Neuronal stem cell (in vitro differentiated cells): Measurements from ENCODE around the gene CERS4.
"Not testable (repeated sequence)": the region's sequence is repeated elsewhere in the genome, so short reads cannot be mapped to it uniquely, and the experiment has no call there.

ENCODE experiments used
- DNase-seq: peaks from one replicate; pipeline ENCODE4 v3.0.0-alpha.2; 2013; ENCODE audit warnings: low spot score
- H2AFZ ChIP-seq: one replicate; pipeline ENCODE4 v1.6.1; 2013; ENCODE audit warnings: mild to moderate bottlenecking, low read length, inconsistent platforms
- H2AK5ac ChIP-seq: 2 replicates; pipeline ENCODE4 v1.6.1; 2013; ENCODE audit warnings: low read depth, mild to moderate bottlenecking, inconsistent platforms, low read length, moderate library complexity, mixed read lengths
- H2BK120ac ChIP-seq: 2 replicates; pipeline ENCODE4 v1.6.1; 2013; ENCODE audit warnings: low read depth, mild to moderate bottlenecking, inconsistent platforms, low read length, moderate library complexity, mixed read lengths
- H2BK12ac ChIP-seq: one replicate; pipeline ENCODE4 v1.6.1; 2013; ENCODE audit warnings: low read length, inconsistent platforms
- H2BK15ac ChIP-seq: 2 replicates; pipeline ENCODE4 v1.6.1; 2013; ENCODE audit warnings: mild to moderate bottlenecking, low read length, inconsistent platforms, mixed read lengths
- H2BK5ac ChIP-seq: one replicate; pipeline ENCODE4 v1.6.1; 2013; ENCODE audit warnings: inconsistent platforms, mild to moderate bottlenecking, low read length, moderate library complexity
- H3K14ac ChIP-seq: one replicate; pipeline ENCODE4 v1.6.1; 2013; ENCODE audit warnings: low read length, inconsistent platforms
- H3K18ac ChIP-seq: 2 replicates; pipeline ENCODE4 v1.6.1; 2013; ENCODE audit warnings: low read length, inconsistent platforms
- H3K23ac ChIP-seq: 2 replicates; pipeline ENCODE4 v1.6.1; 2013; ENCODE audit warnings: low read depth, mild to moderate bottlenecking, mixed read lengths, low read length, inconsistent platforms; ENCODE audit not compliant: poor library complexity
- H3K27ac ChIP-seq: replicated peaks from 3 replicates; pipeline ENCODE4 v1.5.1; 2013; ENCODE audit warnings: low read length, inconsistent platforms
- H3K27me3 ChIP-seq, 3 experiments: 2 replicates each; pipeline ENCODE4 v1.6.1; 2013; ENCODE audit warnings: low read length in 3 of 3, mild to moderate bottlenecking in 2 of 3, inconsistent platforms in 1 of 3, low read depth in 1 of 3, mixed read lengths in 1 of 3, moderate library complexity in 1 of 3; ENCODE audit not compliant: control insufficient read depth in 3 of 3, insufficient read depth in 3 of 3
- H3K36me3 ChIP-seq, 2 donors: replicated peaks in 1 of 2; 2 replicates each; pipeline ENCODE4 v1.6.1; 2013; ENCODE audit warnings: low read length in 2 of 2; ENCODE audit not compliant: control insufficient read depth in 2 of 2, insufficient read depth in 2 of 2
- H3K4ac ChIP-seq: 2 replicates; pipeline ENCODE4 v1.6.1; 2013; ENCODE audit warnings: inconsistent platforms, mild to moderate bottlenecking, low read length, moderate library complexity
- H3K4me1 ChIP-seq, 2 donors: 1 replicate in 1 of 2; 2 replicates in 1 of 2; pipeline ENCODE4 v1.6.1; 2013; ENCODE audit warnings: low read length in 2 of 2, low read depth in 1 of 2; ENCODE audit not compliant: control insufficient read depth in 2 of 2, insufficient read depth in 1 of 2
- H3K4me2 ChIP-seq: one replicate; pipeline ENCODE4 v1.6.1; 2013; ENCODE audit warnings: mild to moderate bottlenecking, low read length, inconsistent platforms; ENCODE audit not compliant: insufficient read depth, poor library complexity, severe bottlenecking
- H3K4me3 ChIP-seq, 2 donors: 2 replicates each; pipeline ENCODE4 v1.5.1; 2013; ENCODE audit warnings: low read length in 2 of 2, mild to moderate bottlenecking in 2 of 2, inconsistent platforms in 1 of 2, moderate library complexity in 1 of 2
- H3K79me1 ChIP-seq: one replicate; pipeline ENCODE4 v1.6.1; 2013; ENCODE audit warnings: low read depth, mild to moderate bottlenecking, inconsistent platforms, low read length, moderate library complexity
- H3K9ac ChIP-seq: one replicate; pipeline ENCODE4 v1.6.1; 2013; ENCODE audit warnings: mild to moderate bottlenecking, low read depth, low read length, inconsistent platforms; ENCODE audit not compliant: poor library complexity
- H3K9me3 ChIP-seq, 2 donors: replicated peaks in 1 of 2; 2 replicates each; pipeline versions ENCODE3 to v1.6.1; 2013; ENCODE audit warnings: low read length in 2 of 2, mild to moderate bottlenecking in 2 of 2, inconsistent platforms in 1 of 2, low read depth in 1 of 2, mixed read lengths in 1 of 2, moderate library complexity in 1 of 2; ENCODE audit not compliant: control insufficient read depth in 2 of 2, insufficient read depth in 1 of 2
- H4K8ac ChIP-seq: one replicate; pipeline ENCODE4 v1.6.1; 2013; ENCODE audit warnings: low read depth, mild to moderate bottlenecking, inconsistent platforms, low read length, moderate library complexity
- H4K91ac ChIP-seq: one replicate; pipeline ENCODE4 v1.6.1; 2013; ENCODE audit warnings: low read length, low read depth, mild to moderate bottlenecking, inconsistent platforms; ENCODE audit not compliant: poor library complexity
- WGBS, 2 donors: extraction: QIAGEN DNeasy Blood & Tissue Kit; methylation state at CpG; one replicate each; pipeline ENCODE4 v1.1.7; 2013; ENCODE audit warnings: missing lambda C conversion rate in 2 of 2, mixed read lengths in 1 of 2; ENCODE audit not compliant: insufficient read length in 2 of 2, insufficient replicate concordance in 1 of 2; ENCODE audit errors: extremely low coverage in 2 of 2; 5-methylcytosine and 5-hydroxymethylcytosine counted together

The CERS4 gene

GRCh38 chr19:8196271-8196927 lies 12.8 kb upstream of the CERS4 start:
- no peak for DNase-seq
- Histone ChIP-seq H3K9ac (peak overlapping the region; percentile 60), H2BK5ac (peak overlapping the region; percentile 75), H2BK12ac (peak overlapping the region; percentile 73), H3K27ac (peak overlapping the region; percentile 75), H3K36me3 (no peaks in the 10 kb centered on the region), H2BK120ac (no peak overlapping the region), H4K8ac (peak overlapping the region; percentile 82), H3K23ac (no peak overlapping the region), H3K4ac (no peak overlapping the region), H3K79me1 (no peaks in the 10 kb centered on the region), H2AK5ac (peak overlapping the region; percentile 70), H3K4me1 (peaks cover 8 to 11% of the 10 kb centered on the region in 2 donors), H3K4me2 (no peak overlapping the region), H3K14ac (peak overlapping the region; percentile 89), H3K9me3 (no peaks in the 10 kb centered on the region), H3K4me3 (no peak overlapping the region), H3K27me3 (no peaks in the 10 kb centered on the region), H2AFZ (peak overlapping the region; percentile 87), H4K91ac (no peak overlapping the region), H3K18ac (peak overlapping the region; percentile 89), H2BK15ac (peak overlapping the region; percentile 81)
- WGBS, 2 donors, result no CpG with 5 or more reads among the region's 10 CpGs

- not testable (repeated sequence) for H3K9ac ChIP-seq, H2BK5ac ChIP-seq, H3K4ac ChIP-seq, H2BK12ac ChIP-seq, H3K9me3 ChIP-seq, H3K79me1 ChIP-seq, H3K18ac ChIP-seq, H4K8ac ChIP-seq, DNase-seq, H3K23ac ChIP-seq, H4K91ac ChIP-seq, H3K36me3 ChIP-seq, H3K27me3 ChIP-seq, H2BK15ac ChIP-seq, H3K4me1 ChIP-seq, H3K14ac ChIP-seq, H2BK120ac ChIP-seq, H3K4me3 ChIP-seq, H3K4me2 ChIP-seq, H2AK5ac ChIP-seq, H2AFZ ChIP-seq
- no CpG with 5 or more reads among the region's 15 CpGs for WGBS, 2 donors
- peak overlapping the region; percentile 80 for H3K27ac ChIP-seq
Observed at GRCh38 chr19:8203288-8204120, 5.7 kb upstream of the CERS4 start.

GRCh38 chr19:8204961-8205360 lies 4.2 kb upstream of the CERS4 start:
- peaks cover 5 to 10% of the 10 kb centered on the region in 2 donors for H3K4me1 ChIP-seq
- no peak overlapping the region for H3K4ac ChIP-seq
- H4K91ac ChIP-seq, result peak overlapping the region; percentile 19
- peak overlapping the region; percentile 91 for H2AK5ac ChIP-seq
- H3K18ac ChIP-seq, result peak overlapping the region; percentile 92
- no peaks in the 10 kb centered on the region for H3K36me3 ChIP-seq
- no peak overlapping the region for H2AFZ ChIP-seq
- peak overlapping the region; percentile 90 for H2BK15ac ChIP-seq
- no peak overlapping the region for H3K4me2 ChIP-seq
- H3K14ac ChIP-seq, result no peak overlapping the region
- H3K27me3 ChIP-seq, result no peaks in the 10 kb centered on the region
- no peak overlapping the region for H4K8ac ChIP-seq
- DNase-seq, result no peak
- H2BK12ac ChIP-seq, result peak overlapping the region; percentile 47
- peaks cover 3% of the 10 kb centered on the region for H3K79me1 ChIP-seq
- WGBS, 2 donors, result no CpG with 5 or more reads among the region's 5 CpGs
- H3K23ac ChIP-seq, result no peak overlapping the region
- no peak overlapping the region for H3K27ac ChIP-seq
- peak overlapping the region; percentile 15 for H2BK5ac ChIP-seq
- H3K9me3 ChIP-seq, result no peaks in the 10 kb centered on the region
- no peak overlapping the region for H3K4me3 ChIP-seq
- no peak overlapping the region for H3K9ac ChIP-seq
- H2BK120ac ChIP-seq, result no peak overlapping the region
